ENCODE results near the gene ADCY10. TPM values are rescaled to one million over a fixed set of nuclear protein-coding genes. Genes with fewer than 3 reads are reported as not detected.

ADCY10 gene
- total and polyA plus RNA-seq, 2 of the 4 experiments (the other 2 are of a cell fraction) = under 0.01 to 0.03 TPM

DNA sequence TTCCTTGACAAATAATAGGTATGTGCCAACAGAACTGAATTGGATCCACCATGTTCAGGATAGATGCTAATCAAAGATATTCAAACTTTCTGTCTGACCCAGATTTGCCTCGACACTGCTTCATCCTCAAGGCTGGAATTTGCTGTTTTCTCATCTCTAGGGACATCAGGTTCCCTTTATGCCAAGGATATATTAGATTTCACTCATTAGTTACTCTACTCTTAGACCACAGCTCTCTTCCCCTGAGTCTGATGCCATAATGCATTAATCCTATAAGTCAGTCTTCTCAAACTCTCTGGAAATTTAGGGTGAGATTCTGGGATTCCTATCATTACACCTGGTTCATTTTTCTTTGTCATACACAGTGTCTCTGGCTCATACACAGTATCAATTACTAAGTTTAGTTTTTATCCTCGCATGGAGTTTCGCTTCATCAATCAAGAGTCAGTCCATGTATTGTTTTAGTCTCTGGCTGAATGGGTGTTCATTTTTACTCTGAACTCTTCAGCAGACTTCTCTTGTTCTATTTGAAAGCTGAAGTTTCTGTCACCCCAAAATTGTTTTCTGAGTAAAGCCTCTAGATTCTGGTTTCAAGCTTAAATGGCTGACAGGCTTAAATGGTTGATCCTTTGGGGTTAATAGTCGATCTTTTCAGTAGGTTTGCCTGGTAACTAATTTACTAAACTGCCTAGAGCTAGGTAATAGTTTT lies 13.3 kb upstream of the ADCY10 start:
- intact Hi-C loops (cut with micrococcal nuclease) = no loop called here
- POLR2A ChIA-PET (ENCODE audit: unreplicated experiment) = interaction anchor here (1.4 kb wide), 1 partner anchor 9 kb away, joined by 3 read pairs; the partner anchor contains the start of gene DCAF6
- ATAC-seq (ENCODE audit: low read depth) = no peak

More for the DNA sequence above, 13.3 kb upstream of the ADCY10 start:
- Histone ChIP-seq H3K9me3 (ENCODE audit: control insufficient read depth, insufficient read depth, low read length) (no peaks in the 10 kb centered on the region), H3K9ac (ENCODE audit: low read depth, low read length) (no peak overlapping the region), H2AFZ (replicated peaks; ENCODE audit: low read length, poor library complexity) (no peak overlapping the region), H3K4me1 (ENCODE audit: control insufficient read depth, insufficient read depth, low read length) (peaks cover 2% of the 10 kb centered on the region), H4K8ac (ENCODE audit: low read depth in 2 of 2, low read length in 2 of 2) (no peak overlapping the region), H3K79me1 (ENCODE audit: low read depth in 1 of 2, low read length in 2 of 2) (peaks cover 8 to 28% of the 10 kb centered on the region in 2 experiments; a peak in 2 of 4 replicates), H3K9me1 (ENCODE audit: insufficient read depth, low read length) (no peaks in the 10 kb centered on the region), H2AK5ac (ENCODE audit: low read depth, low read length) (no peak overlapping the region), H3K23ac (ENCODE audit: low read depth, low read length) (no peak overlapping the region), H3K56ac (ENCODE audit: extremely low read depth, insufficient read depth, low read length) (no peak overlapping the region), H3K36me3 (ENCODE audit: control insufficient read depth, insufficient read depth, low read length) (no peaks in the 10 kb centered on the region; the same call in 1 of the 2 replicates), H3K4me2 (ENCODE audit: low read depth, low read length) (no peak overlapping the region), H3K18ac (ENCODE audit: low read depth, low read length) (no peak overlapping the region), H2BK120ac (ENCODE audit: low read depth, low read length) (no peak overlapping the region), H3K14ac (replicated peaks; ENCODE audit: low read depth, low read length) (no peak overlapping the region), H3K27me3 (ENCODE audit: control insufficient read depth, insufficient read depth, low read length) (no peaks in the 10 kb centered on the region), H2BK20ac (ENCODE audit: low read depth, low read length) (no peak overlapping the region), H2BK15ac (ENCODE audit: low read depth, low read length) (no peak overlapping the region), H2BK5ac (ENCODE audit: low read depth, low read length, poor library complexity, severe bottlenecking) (no peak overlapping the region), H2AK9ac (replicated peaks; ENCODE audit: low read depth, low read length, poor library complexity) (no peak overlapping the region), H3K4ac (ENCODE audit: low read depth, low read length) (no peak overlapping the region), H4K5ac (ENCODE audit: low read depth, low read length) (no peak overlapping the region), H3K4me3 (ENCODE audit: insufficient read depth, low read depth, low read length) (no peak overlapping the region), H4K91ac (ENCODE audit: insufficient read depth, low read depth, low read length) (no peak overlapping the region), H4K20me1 (ENCODE audit: insufficient read depth, low read length) (no peaks in the 10 kb centered on the region; the same call in 1 of the 2 replicates), H3K27ac (ENCODE audit: insufficient read depth, low read length) (no peak overlapping the region)
- in situ Hi-C loops (cut with MboI; ENCODE audit: low sequenced_read_pairs) = no loop called here
- no CpG with 5 or more reads among the region's 4 CpGs for WGBS, 2 experiments (ENCODE audit: extremely low coverage in 2 of 2, insufficient read length in 1 of 2)
- TF ChIP-seq, protein P1, sequence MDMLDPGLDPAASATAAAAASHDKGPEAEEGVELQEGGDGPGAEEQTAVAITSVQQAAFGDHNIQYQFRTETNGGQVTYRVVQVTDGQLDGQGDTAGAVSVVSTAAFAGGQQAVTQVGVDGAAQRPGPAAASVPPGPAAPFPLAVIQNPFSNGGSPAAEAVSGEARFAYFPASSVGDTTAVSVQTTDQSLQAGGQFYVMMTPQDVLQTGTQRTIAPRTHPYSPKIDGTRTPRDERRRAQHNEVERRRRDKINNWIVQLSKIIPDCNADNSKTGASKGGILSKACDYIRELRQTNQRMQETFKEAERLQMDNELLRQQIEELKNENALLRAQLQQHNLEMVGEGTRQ (IDR thresholded peaks at IDR 0.05; ENCODE audit: low read depth, low read length) = no peak
- no peak for TF ChIP-seq RAD21 (IDR thresholded peaks at IDR 0.05; ENCODE audit: low read length)
- no peak for TF ChIP-seq MAFK (IDR thresholded peaks at IDR 0.05; ENCODE audit: low read depth, low read length)
- no peak for TF ChIP-seq SMC3 (IDR thresholded peaks at IDR 0.05; ENCODE audit: low read depth, low read length)
- TF ChIP-seq, protein P2, sequence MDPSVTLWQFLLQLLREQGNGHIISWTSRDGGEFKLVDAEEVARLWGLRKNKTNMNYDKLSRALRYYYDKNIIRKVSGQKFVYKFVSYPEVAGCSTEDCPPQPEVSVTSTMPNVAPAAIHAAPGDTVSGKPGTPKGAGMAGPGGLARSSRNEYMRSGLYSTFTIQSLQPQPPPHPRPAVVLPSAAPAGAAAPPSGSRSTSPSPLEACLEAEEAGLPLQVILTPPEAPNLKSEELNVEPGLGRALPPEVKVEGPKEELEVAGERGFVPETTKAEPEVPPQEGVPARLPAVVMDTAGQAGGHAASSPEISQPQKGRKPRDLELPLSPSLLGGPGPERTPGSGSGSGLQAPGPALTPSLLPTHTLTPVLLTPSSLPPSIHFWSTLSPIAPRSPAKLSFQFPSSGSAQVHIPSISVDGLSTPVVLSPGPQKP (IDR thresholded peaks at IDR 0.05; ENCODE audit: borderline replicate concordance, low read depth, low read length) = no peak
- no peak for TF ChIP-seq RCOR1 (IDR thresholded peaks at IDR 0.05; ENCODE audit: insufficient replicate concordance, low read length)
- TF ChIP-seq POLR2A (IDR thresholded peaks at IDR 0.05; ENCODE audit: low read depth, low read length) = no peak
- TF ChIP-seq RFX5 (IDR thresholded peaks at IDR 0.05; ENCODE audit: low read depth, low read length) = no peak
- no peak for TF ChIP-seq FOS (IDR thresholded peaks at IDR 0.05; ENCODE audit: low read depth, low read length)
- no peak for TF ChIP-seq MXI1 (IDR thresholded peaks at IDR 0.05; ENCODE audit: borderline replicate concordance, low read depth, low read length)
- TF ChIP-seq NFE2L2 (IDR thresholded peaks at IDR 0.05; ENCODE audit: low read depth, low read length) = no peak
- CTCF ChIA-PET = interaction anchor here (0.7 kb wide), 1 partner anchor 81 kb away, joined by 6 read pairs; no protein-coding TSS in a partner anchor
- dilution Hi-C loops (cut with HindIII; ENCODE audit: low sequenced_read_pairs, unreplicated experiment) = no loop called here
- no TSS peak for BruUV-seq (replicated peaks)
- no peak for DNase-seq

Data from IMR-90 (cell line).